UCSD-AML1 (cell line): ENCODE results near the gene MRGPRE.

ENCODE experiments used
- DNase-seq: peaks from one replicate; lab custom pipeline; 2025; ENCODE audit not compliant: unreplicated experiment; lab: John Stamatoyannopoulos, UW

MRGPRE gene

GRCh38 chr11:3214420-3214699 is 17.9 kb downstream of the MRGPRE start:
- no peak for DNase-seq

DNA sequence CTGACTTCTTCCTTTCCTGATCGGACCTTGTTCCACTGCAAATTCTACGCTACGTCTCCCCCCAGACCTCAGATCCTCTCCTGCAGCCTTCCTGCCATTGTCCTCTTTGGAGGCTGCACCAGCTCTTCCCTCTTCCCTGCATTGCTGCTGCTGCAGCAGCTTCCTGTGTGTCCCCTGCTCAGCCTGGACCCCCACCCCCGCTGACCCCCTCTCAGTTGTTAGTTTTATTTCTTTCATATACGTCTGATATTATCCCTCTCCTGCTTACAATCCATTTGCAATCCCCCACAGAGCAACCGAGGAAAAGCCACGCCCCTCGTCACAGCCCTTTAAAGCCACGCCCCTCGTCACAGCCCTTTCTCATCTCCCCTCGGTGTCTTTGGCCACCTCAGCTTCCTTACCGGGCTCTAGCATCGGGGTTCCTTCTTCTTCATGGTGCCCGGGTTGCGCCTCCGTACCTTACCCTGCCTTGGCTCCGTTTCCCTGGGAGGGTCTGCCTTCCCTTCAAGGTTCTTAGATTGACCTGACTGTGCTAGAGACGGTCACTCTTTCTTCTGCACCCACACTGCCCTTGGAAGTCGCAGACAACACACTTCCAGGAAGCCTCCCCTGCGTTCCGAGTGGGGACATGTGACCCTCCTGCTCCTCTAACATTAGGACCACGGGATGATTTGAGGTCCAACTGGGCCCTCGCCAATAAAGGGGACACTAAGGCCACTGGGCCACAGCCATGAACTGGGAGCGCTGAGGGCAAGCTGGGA is 18.4 kb downstream of the MRGPRE start:
- DNase-seq, result no peak

GRCh38 chr11:3208272-3208671 is 23.9 kb downstream of the MRGPRE start:
- no peak for DNase-seq

GRCh38 chr11:3207526-3208189 is 24.6 kb downstream of the MRGPRE start:
- no peak for DNase-seq

- no peak for DNase-seq
These were observed 25.4 kb downstream of the MRGPRE start for GRCh38 chr11:3206922-3207204.

DNA sequence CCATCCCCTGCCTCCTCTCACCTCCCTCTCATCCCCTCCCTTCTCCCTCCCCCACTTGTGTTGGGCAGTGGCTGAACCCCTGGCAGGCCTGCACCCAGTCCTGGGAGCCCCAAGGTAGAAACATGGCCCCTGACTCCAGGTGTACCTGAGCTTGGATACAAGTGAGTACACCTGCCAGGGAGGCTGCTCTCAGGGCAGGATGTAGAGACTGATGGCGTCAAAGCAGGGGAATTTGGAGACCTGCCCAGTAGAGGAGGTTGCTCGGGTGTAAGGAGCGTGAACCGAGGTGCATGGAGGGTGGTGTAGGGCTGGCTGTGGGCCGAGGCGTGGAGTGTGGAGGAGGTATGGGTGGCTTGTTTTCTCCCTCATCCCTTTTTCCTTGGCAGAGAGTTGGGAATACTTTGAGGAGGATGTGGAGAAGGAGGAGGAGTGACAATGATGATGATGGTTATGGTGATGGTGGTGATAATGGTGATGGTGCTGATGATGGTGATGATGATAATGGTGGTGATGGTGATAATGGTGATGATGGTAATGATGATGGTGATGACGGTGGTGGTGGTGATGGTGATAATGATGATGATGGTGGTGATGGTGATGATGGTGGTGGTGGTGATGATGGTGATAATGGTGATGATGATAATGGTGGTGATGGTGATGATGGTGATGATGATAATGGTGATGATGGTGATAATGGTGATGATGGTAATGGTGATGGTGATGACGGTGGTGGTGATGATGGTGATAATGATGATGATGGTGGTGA is 25.9 kb downstream of the MRGPRE start:
- no peak for DNase-seq

GRCh38 chr11:3205261-3206155 is 26.7 kb downstream of the MRGPRE start:
- no peak for DNase-seq

DNA sequence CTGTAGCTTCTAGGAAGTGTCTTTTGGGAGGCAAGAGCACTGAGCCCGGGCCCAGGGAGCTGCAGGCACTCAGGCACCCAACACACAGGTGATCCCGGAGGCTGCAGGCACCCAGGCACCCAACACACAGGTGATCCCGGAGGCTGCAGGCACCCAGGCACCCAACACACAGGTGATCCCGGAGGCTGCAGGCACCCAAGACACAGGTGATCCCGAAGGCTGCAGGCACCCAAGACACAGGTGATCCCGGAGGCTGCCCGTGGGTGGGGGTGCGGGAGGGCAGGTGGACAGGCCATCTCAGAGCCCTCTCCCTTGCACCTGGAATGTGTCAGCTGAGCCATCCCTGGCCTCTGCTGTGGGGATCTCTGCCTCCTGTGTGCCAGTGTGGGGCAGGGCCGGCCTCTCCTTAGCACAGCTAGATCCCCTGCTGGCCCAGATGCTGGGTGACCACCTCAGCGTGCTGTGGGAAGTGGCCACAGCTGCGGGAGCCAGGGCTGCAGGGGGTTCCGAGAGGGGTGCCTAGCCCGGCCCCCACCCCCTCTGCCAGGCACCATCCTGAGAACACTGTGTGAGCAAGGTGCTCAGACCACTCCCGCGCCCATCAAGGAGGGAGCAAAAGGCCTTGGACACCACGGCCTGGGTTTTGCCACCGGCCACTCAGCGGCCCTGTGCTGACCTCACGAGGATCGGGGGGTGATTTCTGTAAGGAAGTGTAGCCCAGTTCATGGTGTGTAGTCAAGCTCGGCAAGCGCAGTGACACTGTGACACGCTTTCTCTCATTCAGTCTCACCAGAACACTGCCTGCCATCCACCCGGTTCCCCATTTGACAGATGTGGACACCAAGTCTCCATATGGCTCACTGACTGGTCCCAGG is 27.8 kb downstream of the MRGPRE start:
- DNase-seq, result no peak

DNA sequence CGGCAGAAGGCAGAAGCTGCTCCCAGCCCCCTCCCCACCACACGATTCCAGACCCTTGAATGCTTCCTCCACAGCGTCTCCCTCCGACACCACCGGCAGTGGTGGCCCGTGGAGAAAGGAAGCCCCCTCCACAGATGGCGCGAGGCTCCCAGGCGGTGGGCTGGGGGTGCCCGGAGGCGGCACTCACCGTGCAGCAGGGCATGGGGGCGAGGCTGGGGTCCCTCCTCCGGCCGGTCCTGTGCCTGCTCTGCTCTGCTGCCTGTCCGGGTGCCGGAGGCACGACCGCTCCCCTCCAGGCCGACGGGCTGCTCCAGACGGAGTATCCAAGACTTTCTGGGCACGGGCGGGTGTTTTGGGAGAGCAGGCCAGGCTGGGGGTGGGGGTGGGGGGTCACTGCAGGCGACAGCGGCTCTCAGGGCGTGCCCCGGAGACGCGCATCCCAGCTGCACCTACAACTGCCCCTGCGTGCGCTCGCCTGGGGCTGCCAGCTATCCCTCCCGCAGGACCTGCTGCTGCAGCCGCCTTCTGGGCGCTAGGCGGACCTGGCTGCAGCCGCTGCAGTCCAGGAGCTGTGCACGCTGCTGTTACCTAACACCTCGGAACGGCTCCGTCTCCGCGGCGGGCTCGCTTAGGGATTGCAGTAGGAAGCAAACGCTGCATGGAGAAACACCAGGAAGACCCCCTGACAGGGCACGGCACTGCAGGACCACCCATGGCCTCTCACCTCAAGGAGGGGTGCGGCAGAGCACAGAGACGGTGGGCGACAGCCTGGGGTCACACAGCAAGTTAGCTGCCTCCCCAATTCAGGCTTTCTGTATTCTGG is 28.8 kb downstream of the MRGPRE start:
- DNase-seq, result no peak

GRCh38 chr11:3202759-3203158 is 29.5 kb downstream of the MRGPRE start:
- DNase-seq, result no peak

- DNase-seq, result no peak
These were observed 29.9 kb downstream of the MRGPRE start for GRCh38 chr11:3202305-3202704.

- no peak for DNase-seq
These were observed 30.5 kb downstream of the MRGPRE start for GRCh38 chr11:3201677-3202181.

GRCh38 chr11:3201112-3201581 is 31.1 kb downstream of the MRGPRE start:
- DNase-seq, result no peak

- no peak for DNase-seq
These were observed 31.7 kb downstream of the MRGPRE start for GRCh38 chr11:3200388-3201111.

DNA sequence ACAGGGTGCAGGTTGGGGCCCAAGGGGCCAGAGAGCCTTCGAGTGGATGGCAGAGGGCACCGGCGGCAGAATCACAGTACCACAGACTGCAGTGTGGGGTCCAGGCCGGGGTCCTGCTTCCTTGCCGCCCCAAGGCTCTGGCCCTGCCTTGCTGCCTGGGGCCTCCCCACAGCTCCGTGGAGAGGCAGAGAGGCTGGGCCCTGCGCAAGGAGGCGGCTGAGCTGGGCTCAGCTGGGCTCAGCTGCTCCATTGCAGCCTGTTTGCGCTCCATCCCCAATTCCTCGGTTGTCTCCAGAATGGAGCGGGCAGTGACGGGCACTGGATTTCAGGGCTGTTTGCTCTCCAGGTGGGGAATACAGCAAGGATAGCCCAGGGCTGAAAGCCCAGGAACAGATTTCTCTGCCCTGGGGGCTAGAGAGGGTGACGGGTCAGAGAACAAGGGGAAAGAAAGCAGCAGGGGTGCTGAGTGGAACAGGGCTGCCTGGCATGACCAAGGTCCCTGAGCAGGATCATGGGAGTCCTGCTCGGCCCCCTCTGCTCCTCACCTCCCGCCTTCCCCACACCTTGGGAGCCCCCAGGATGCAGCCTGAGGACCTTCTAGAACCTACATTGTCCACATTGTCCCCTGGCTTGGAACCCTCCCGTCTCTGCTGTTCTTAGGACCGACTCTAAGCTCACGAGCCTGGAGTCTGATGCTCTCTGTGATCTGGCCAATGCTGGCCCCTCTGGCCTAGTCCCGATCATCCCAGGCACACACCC is 32.5 kb downstream of the MRGPRE start:
- no peak for DNase-seq

DNA sequence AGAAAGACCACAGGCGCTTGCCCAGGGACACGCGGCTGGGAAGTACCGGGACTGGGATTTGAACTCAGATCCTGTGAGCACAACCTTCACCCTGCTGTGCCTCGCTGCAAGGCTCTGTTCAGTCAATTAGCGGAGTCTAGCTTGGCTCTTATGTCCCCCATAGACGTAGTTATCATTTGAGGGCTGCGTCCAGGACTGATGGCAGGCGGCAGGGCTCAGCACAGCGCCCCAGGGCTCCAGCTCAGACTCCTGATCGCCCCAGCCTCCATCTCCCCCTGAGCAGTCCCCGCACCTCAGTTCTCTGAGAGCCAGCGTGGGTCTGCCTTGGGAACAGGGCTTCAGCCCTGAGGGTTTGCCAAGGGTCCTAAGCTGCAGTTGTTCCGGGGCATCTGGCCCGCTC is 33.4 kb downstream of the MRGPRE start:
- no peak for DNase-seq

GRCh38 chr11:3197878-3198528 is 34.2 kb downstream of the MRGPRE start:
- DNase-seq, result no peak
